AG08396 (cell line): ENCODE data around the gene TRPC4AP.
"Not testable (repeated sequence)": the region's sequence is repeated elsewhere in the genome, so short reads cannot be mapped to it uniquely, and the experiment has no call there.

Experiments
- DNase-seq: peaks from one replicate; pipeline ENCODE4 v3.0.0; 2012; ENCODE audit warnings: low spot score, mixed read lengths

Gene TRPC4AP

GRCh38 chr20:35092524-35093266 lies at the start of gene TRPC4AP:
TSS of gene TRPC4AP (minus strand) at chr20:35092807. CDS start at chr20:35092781, 26 bp downstream.
- peak; percentile 92 for DNase-seq

GRCh38 chr20:35135867-35136586 lies 43.4 kb upstream of the TRPC4AP start:
- peak; percentile 21 for DNase-seq

- no peak for DNase-seq
Measured at GRCh38 chr20:35134880-35135279, 42.3 kb upstream of the TRPC4AP start.

GRCh38 chr20:35134472-35134871 lies 41.9 kb upstream of the TRPC4AP start:
- no peak for DNase-seq

- no peak for DNase-seq
Measured at GRCh38 chr20:35133735-35134134, 41.1 kb upstream of the TRPC4AP start.

GRCh38 chr20:35133031-35133430 lies 40.4 kb upstream of the TRPC4AP start:
- DNase-seq: no peak

- DNase-seq: no peak
Measured at GRCh38 chr20:35131934-35132333, 39.3 kb upstream of the TRPC4AP start.

- no peak for DNase-seq
Measured at GRCh38 chr20:35129647-35130069, 37.1 kb upstream of the TRPC4AP start.

GRCh38 chr20:35125753-35126152 lies 33.1 kb upstream of the TRPC4AP start:
- no peak for DNase-seq

- no peak for DNase-seq
Measured at GRCh38 chr20:35122756-35123405, 30.3 kb upstream of the TRPC4AP start.

GRCh38 chr20:35121186-35121585 lies 28.6 kb upstream of the TRPC4AP start:
- DNase-seq: no peak

- DNase-seq: no peak
Measured at GRCh38 chr20:35120012-35120701, 27.6 kb upstream of the TRPC4AP start.

GRCh38 chr20:35117629-35118028 lies 25.0 kb upstream of the TRPC4AP start:
- no peak for DNase-seq

GRCh38 chr20:35117196-35117595 lies 24.6 kb upstream of the TRPC4AP start:
- DNase-seq: peak; percentile 16

GRCh38 chr20:35116258-35116657 lies 23.7 kb upstream of the TRPC4AP start:
- no peak for DNase-seq

- no peak for DNase-seq
Measured at GRCh38 chr20:35115606-35116005, 23.0 kb upstream of the TRPC4AP start.

- not testable (repeated sequence) for DNase-seq
Measured at GRCh38 chr20:35112276-35112675, 19.7 kb upstream of the TRPC4AP start.

- peak; percentile 64 for DNase-seq
Measured at GRCh38 chr20:35111141-35111888, 18.7 kb upstream of the TRPC4AP start.

GRCh38 chr20:35108921-35109320 lies 16.3 kb upstream of the TRPC4AP start:
- no peak for DNase-seq

- DNase-seq: no peak
Measured at GRCh38 chr20:35106827-35107380, 14.3 kb upstream of the TRPC4AP start.

GRCh38 chr20:35104685-35105295 lies 12.2 kb upstream of the TRPC4AP start:
- no peak for DNase-seq
